ENCODE results near the gene COMMD9.

Gene COMMD9

GRCh38 chr11:36278531-36279282, 10.5 kb downstream of the COMMD9 start:
- Mint-ChIP-seq H3K4me1 (ENCODE audit: low read depth) (no peaks in the 10 kb centered on the region), H3K36me3 (ENCODE audit: low read depth) (peaks cover under 1% of the 10 kb centered on the region), H3K4me3 (no peak overlapping the region), H3K27me3 (ENCODE audit: low read depth) (no peaks in the 10 kb centered on the region), H3K27ac (no peak overlapping the region), H3K9me3 (no peaks in the 10 kb centered on the region)

GRCh38 chr11:36274414-36274813, 14.8 kb downstream of the COMMD9 start:
- no peaks in the 10 kb centered on the region for H3K4me1 Mint-ChIP-seq (ENCODE audit: low read depth)
- peaks cover 9% of the 10 kb centered on the region for H3K36me3 Mint-ChIP-seq (ENCODE audit: low read depth)
- H3K9me3 Mint-ChIP-seq = no peaks in the 10 kb centered on the region
- no peaks in the 10 kb centered on the region for H3K27me3 Mint-ChIP-seq (ENCODE audit: low read depth)
- H3K4me3 Mint-ChIP-seq = no peak overlapping the region
- no peak overlapping the region for H3K27ac Mint-ChIP-seq

- no peaks in the 10 kb centered on the region for H3K27me3 Mint-ChIP-seq (ENCODE audit: low read depth)
- no peaks in the 10 kb centered on the region for H3K9me3 Mint-ChIP-seq
- peaks cover 9% of the 10 kb centered on the region for H3K36me3 Mint-ChIP-seq (ENCODE audit: low read depth)
- no peak overlapping the region for H3K27ac Mint-ChIP-seq
- H3K4me1 Mint-ChIP-seq (ENCODE audit: low read depth) = no peaks in the 10 kb centered on the region
- H3K4me3 Mint-ChIP-seq = no peak overlapping the region
These were observed 16.1 kb downstream of the COMMD9 start for GRCh38 chr11:36273110-36273509.

- Mint-ChIP-seq H3K27me3 (ENCODE audit: low read depth) (no peaks in the 10 kb centered on the region), H3K27ac (no peak overlapping the region), H3K4me3 (no peak overlapping the region), H3K4me1 (ENCODE audit: low read depth) (no peaks in the 10 kb centered on the region), H3K9me3 (no peaks in the 10 kb centered on the region), H3K36me3 (ENCODE audit: low read depth) (peaks cover 9% of the 10 kb centered on the region)
These were observed 17.3 kb downstream of the COMMD9 start for GRCh38 chr11:36271794-36272407.

- Mint-ChIP-seq H3K4me1 (ENCODE audit: low read depth) (no peaks in the 10 kb centered on the region), H3K36me3 (ENCODE audit: low read depth) (peaks cover 9% of the 10 kb centered on the region), H3K27me3 (ENCODE audit: low read depth) (no peaks in the 10 kb centered on the region), H3K27ac (no peak overlapping the region), H3K4me3 (no peak overlapping the region), H3K9me3 (no peaks in the 10 kb centered on the region)
These were observed 18.5 kb downstream of the COMMD9 start for GRCh38 chr11:36270701-36271100.

GRCh38 chr11:36268337-36268985, 20.8 kb downstream of the COMMD9 start:
- peaks cover 7% of the 10 kb centered on the region for H3K36me3 Mint-ChIP-seq (ENCODE audit: low read depth)
- H3K9me3 Mint-ChIP-seq = no peaks in the 10 kb centered on the region
- H3K4me1 Mint-ChIP-seq (ENCODE audit: low read depth) = no peaks in the 10 kb centered on the region
- no peak overlapping the region for H3K4me3 Mint-ChIP-seq
- H3K27ac Mint-ChIP-seq = no peak overlapping the region
- peaks cover 10% of the 10 kb centered on the region for H3K27me3 Mint-ChIP-seq (ENCODE audit: low read depth)

- no peak overlapping the region for H3K4me3 Mint-ChIP-seq
- no peaks in the 10 kb centered on the region for H3K36me3 Mint-ChIP-seq (ENCODE audit: low read depth)
- peaks cover 15% of the 10 kb centered on the region for H3K27me3 Mint-ChIP-seq (ENCODE audit: low read depth)
- no peaks in the 10 kb centered on the region for H3K4me1 Mint-ChIP-seq (ENCODE audit: low read depth)
- H3K27ac Mint-ChIP-seq = no peak overlapping the region
- H3K9me3 Mint-ChIP-seq = no peaks in the 10 kb centered on the region
These were observed 22.5 kb downstream of the COMMD9 start for GRCh38 chr11:36266767-36267166.

- H3K4me3 Mint-ChIP-seq = no peak overlapping the region
- no peaks in the 10 kb centered on the region for H3K4me1 Mint-ChIP-seq (ENCODE audit: low read depth)
- H3K27ac Mint-ChIP-seq = no peak overlapping the region
- H3K36me3 Mint-ChIP-seq (ENCODE audit: low read depth) = no peaks in the 10 kb centered on the region
- peaks cover 15% of the 10 kb centered on the region for H3K27me3 Mint-ChIP-seq (ENCODE audit: low read depth)
- no peaks in the 10 kb centered on the region for H3K9me3 Mint-ChIP-seq
These were observed 23.2 kb downstream of the COMMD9 start for GRCh38 chr11:36265793-36266628.

- Mint-ChIP-seq H3K27ac (no peak overlapping the region), H3K9me3 (no peaks in the 10 kb centered on the region), H3K36me3 (ENCODE audit: low read depth) (no peaks in the 10 kb centered on the region), H3K27me3 (ENCODE audit: low read depth) (peaks cover 15% of the 10 kb centered on the region), H3K4me3 (no peak overlapping the region), H3K4me1 (ENCODE audit: low read depth) (no peaks in the 10 kb centered on the region)
These were observed 24.3 kb downstream of the COMMD9 start for GRCh38 chr11:36264973-36265344.

GRCh38 chr11:36264011-36264972, 24.9 kb downstream of the COMMD9 start:
- no peak overlapping the region for H3K4me3 Mint-ChIP-seq
- H3K27ac Mint-ChIP-seq = no peak overlapping the region
- no peaks in the 10 kb centered on the region for H3K36me3 Mint-ChIP-seq (ENCODE audit: low read depth)
- peaks cover 15% of the 10 kb centered on the region for H3K27me3 Mint-ChIP-seq (ENCODE audit: low read depth)
- H3K9me3 Mint-ChIP-seq = no peaks in the 10 kb centered on the region
- no peaks in the 10 kb centered on the region for H3K4me1 Mint-ChIP-seq (ENCODE audit: low read depth)

GRCh38 chr11:36261094-36261493, 28.1 kb downstream of the COMMD9 start:
- Mint-ChIP-seq H3K27me3 (ENCODE audit: low read depth) (peaks cover 29% of the 10 kb centered on the region), H3K4me1 (ENCODE audit: low read depth) (no peaks in the 10 kb centered on the region), H3K27ac (no peak overlapping the region), H3K36me3 (ENCODE audit: low read depth) (no peaks in the 10 kb centered on the region), H3K9me3 (no peaks in the 10 kb centered on the region), H3K4me3 (no peak overlapping the region)

- peaks cover 23% of the 10 kb centered on the region for H3K27me3 Mint-ChIP-seq (ENCODE audit: low read depth)
- no peaks in the 10 kb centered on the region for H3K36me3 Mint-ChIP-seq (ENCODE audit: low read depth)
- no peaks in the 10 kb centered on the region for H3K4me1 Mint-ChIP-seq (ENCODE audit: low read depth)
- no peak overlapping the region for H3K27ac Mint-ChIP-seq
- H3K4me3 Mint-ChIP-seq = no peak overlapping the region
- no peaks in the 10 kb centered on the region for H3K9me3 Mint-ChIP-seq
These were observed 30.4 kb downstream of the COMMD9 start for GRCh38 chr11:36258730-36259360.

GRCh38 chr11:36257351-36257750, 31.9 kb downstream of the COMMD9 start:
- no peaks in the 10 kb centered on the region for H3K9me3 Mint-ChIP-seq
- H3K27me3 Mint-ChIP-seq (ENCODE audit: low read depth) = peaks cover 14% of the 10 kb centered on the region
- H3K4me1 Mint-ChIP-seq (ENCODE audit: low read depth) = no peaks in the 10 kb centered on the region
- H3K36me3 Mint-ChIP-seq (ENCODE audit: low read depth) = no peaks in the 10 kb centered on the region
- H3K27ac Mint-ChIP-seq = no peak overlapping the region
- no peak overlapping the region for H3K4me3 Mint-ChIP-seq

All from T-helper 1 cell treated with Interleukin-12 subunit alpha and Interleukin-12 subunit beta and Interleukin-4 antibody, amounts not matched to agents 30 μg/mL and 1 μg/mL, for 36 hours (primary cell).